HG03159 (cell line): Measurements from ENCODE around the gene TM4SF1.

ENCODE experiments used
- ATAC-seq: cut with Tn5 transposase; IDR thresholded peaks from one replicate; pipeline ENCODE4 v1.9.1; 2021; ENCODE audit warnings: mild to moderate bottlenecking, moderate library complexity; ENCODE audit not compliant: unreplicated experiment

The TM4SF1 gene

DNA sequence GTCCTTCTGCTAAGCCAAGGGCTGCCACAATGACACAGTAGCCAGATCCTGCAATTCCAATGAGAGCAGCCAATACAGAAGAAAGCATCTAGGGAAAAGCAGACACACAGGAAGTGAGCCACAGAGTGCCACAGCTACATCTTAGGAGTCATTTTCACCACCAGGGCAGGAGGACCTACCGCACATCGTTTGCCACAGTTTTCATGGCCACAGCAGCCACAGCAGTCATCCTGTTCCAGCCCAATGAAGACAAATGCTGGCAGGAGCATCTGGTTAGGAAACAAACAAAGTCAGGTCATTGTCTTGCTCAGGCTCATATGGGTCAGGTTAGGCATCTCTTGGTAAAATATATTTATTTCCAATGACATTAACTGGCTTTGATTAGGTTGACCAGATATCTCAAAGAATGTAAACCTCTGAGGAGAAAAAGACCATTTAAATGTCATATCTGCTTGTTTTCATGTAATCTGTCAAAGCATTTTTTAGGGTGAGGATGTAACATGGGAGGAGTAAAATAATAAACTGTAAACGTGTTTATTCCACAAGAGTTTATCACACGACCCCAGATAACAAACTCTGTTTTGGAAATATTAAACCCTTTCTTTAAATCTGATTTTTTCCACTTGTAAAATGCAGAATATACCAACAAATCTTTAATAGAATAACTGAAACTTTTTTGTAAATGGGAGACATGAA, 1.8 kb downstream of the TM4SF1 start:
- ATAC-seq = no peak

DNA sequence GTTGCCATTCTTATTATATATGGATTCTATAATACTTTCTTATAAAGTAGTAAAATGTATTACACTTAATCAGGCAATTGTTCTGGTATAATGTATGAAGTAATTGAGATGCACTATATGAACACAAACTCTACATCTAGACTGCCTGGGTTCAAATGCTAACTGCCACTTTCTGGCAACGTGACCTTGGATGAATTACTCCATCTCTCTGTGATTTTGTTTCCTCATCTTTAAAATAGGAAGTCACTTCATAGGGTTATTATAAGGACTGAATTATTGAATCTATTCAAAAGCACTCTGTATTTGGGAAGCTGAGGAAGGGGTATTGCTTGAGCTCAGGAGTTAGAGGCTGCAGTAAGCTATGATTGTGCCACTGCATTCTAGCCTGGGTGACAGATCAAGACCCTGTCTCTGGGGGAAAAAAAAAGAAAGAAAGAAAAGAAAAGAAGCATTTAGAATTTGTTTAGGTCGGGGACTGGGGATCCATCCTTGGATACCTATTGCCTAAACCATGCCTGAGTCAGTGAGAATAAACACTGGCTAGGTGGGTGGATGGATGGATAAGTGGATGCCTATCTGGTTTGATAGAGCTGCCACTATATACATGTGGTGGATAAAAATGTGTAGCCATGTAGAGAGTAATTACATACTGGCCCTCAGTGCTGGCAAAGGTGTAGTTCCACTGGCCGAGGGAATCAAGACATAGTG, 2.5 kb downstream of the TM4SF1 start:
- no peak for ATAC-seq

DNA sequence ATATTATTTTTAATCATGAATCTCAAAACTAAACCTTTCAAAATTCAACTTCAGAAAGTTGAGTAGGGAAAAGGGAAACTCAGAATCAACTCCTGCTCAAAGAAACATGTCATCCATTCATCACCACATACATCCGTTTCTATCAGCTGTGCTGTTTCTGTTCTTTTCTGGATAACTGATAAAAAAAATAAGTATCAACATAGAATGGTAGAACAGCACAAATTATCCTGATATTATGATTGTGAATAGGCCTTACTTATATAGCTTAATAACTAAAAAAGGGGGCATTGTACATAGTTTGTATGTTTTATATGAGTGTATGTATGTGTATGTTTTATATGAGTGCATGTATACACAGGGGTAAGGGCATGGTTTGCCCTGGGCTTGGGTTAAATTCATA, 3.1 kb downstream of the TM4SF1 start:
- no peak for ATAC-seq

DNA sequence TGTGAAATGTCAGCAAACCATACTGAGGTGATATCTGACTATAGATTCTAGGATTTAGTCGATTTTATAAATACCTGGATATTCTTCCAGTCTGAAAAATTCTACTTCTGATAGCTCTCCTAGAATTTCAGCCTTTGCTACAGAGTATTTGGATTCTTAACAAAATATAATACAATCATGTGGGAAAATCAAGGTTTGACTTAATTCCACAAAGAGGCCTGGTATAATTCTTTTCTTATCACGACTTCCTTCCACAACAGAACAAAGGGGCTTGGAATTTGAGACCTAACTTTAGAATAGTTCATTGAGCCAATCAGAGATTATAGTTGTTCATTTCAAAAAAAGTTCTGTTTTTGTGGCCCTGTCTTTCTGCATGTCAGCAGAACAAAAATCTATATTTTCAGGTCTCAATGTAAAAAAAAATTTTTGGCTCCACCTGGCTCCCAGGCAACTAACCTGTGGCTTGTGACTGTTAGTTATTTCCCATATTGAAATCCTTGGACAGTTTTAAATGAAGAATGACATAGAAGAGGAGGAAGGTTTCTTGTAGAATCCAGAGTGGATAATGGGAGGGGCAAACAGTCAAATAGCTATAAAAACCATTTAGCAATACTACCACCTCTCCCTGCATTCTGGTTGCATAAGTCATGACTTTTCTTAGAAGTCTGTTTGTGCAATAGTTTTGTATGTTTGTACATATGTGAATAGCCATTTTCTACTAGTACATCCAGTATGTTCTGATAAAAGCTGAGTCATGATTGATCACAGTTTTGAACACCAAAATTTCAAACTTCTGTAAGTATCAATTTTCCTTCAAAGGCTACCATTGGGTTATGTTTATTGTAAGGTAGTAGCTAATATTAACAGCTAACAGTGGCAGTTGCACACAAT, 4.0 kb downstream of the TM4SF1 start:
- no peak for ATAC-seq

DNA sequence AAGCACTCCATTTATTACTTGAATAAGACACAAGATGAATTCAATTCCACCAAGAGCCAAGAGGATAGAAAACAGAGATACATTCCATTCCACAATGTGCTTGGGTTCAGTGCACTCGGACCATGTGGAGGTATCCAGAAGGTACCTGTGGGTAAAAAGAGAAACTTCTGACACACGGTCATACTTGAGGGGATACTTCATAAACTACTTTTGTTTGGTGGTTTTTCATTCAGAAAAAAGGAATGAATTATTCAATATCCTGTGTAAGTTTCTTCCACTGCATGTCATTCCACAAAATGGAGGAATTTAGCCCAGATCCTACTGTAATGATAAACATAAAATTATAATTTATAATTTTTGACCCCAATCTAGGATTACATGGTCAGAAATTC, 5.7 kb downstream of the TM4SF1 start:
- no peak for ATAC-seq

DNA sequence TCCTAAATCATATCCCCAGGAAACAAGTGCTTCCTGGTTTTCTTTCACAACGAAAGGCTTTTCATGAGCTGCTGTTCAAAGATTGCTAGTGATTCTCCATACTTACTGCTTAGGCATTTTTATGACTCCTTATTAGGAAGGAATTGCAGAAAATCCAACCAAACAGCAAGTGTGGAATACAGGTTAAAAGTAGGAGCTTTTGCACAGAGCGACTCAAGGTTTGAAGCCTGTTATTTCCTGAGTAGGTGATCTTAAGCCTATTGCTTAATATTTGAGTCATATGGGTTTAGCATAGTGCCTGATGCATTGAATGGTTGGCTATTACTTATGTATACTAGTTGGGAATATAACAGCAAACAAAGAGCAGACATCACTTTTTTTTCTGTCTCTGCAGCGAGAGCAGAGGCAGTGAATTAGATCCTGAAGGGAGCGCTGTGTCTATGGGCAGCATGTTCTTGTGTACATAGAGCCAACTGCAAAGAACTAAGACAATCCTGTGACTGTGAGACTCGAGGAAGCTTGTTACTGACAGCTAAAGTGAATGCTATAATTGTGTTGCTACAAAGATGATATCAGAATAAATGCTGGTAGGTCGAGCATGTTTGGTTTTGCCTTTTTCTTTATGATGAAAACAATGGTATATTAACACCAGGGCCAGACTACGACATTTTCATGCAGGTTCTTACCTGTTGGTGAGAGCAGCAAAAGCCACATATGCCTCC, 6.3 kb downstream of the TM4SF1 start:
- ATAC-seq = no peak

DNA sequence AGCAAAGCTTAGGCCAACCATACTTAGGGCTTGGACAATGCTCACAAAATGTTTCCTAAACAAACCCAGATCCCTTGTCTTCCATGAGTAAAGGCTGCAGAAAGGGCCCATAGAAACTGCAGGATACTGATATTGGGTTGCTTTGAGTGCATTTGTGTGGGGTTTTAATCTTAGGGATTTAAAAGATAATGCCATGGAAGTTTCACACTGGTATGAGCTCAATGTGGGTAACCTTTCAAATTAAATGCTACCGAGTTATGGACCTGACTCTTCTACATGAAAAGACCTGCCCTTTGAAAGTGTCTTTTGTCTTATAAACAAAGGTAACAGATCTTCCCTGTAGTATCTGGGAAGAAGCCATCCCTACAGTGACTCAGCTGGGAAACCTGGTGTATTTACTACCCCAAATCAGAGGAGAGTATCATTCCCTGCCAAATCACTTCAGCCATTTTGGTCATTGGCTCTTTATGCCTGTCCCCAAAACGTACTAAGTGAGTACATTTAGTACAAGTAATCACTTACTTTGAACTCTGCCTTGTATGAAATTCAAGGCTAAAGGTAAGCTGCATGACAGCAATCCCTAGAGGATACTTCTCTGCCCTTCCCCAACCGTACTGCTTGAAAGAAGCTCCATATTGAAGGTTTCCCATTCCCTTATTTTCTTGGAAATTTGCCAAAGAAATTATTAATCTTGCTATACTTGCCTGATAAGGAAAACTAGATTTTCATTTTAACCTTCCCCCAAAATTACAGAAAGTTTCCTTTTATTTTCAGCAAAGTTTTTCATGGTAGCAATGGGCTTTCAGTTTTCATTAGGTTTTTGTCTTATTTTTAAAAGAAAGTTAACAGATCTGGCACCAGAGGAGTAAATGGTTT, 7.2 kb downstream of the TM4SF1 start:
- no peak for ATAC-seq

DNA sequence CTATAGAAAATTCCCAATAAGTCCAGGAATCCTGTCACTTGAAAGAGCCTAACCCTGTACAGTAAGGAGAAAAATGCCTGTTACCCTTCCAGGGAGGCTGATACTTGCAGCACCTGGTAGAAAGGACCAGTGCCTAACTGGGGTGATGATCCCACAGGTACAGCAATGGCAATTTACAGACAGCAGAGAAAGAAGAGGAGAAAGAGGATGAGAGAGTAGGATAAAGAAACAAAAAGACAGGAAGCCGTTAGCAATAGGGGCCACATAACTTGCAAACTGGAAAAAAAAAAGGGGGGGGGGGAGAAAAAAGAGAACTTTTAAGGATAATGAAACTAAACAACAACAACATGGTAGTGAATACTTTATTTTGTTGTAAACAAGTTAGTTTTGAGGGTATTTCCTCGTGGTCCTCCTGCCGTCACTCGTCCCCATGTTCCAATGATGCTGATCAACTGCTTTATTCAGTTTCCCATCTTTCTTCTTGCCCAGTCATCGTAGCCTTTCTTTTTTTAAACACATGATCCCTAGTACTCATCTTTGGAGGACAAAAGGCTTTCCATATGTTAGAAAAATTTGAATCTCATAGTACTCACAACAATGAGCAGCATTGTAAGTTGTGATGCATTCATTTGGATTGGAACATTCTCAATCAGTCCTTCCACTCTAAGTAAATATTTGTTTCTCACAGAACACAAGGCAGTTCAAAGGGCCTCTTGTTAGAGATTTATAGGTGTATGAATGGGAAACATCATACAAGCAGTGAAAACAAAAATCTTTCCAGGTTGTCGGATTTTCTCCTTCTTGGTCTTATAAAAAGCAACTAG, 8.6 kb downstream of the TM4SF1 start:
- ATAC-seq = no peak

DNA sequence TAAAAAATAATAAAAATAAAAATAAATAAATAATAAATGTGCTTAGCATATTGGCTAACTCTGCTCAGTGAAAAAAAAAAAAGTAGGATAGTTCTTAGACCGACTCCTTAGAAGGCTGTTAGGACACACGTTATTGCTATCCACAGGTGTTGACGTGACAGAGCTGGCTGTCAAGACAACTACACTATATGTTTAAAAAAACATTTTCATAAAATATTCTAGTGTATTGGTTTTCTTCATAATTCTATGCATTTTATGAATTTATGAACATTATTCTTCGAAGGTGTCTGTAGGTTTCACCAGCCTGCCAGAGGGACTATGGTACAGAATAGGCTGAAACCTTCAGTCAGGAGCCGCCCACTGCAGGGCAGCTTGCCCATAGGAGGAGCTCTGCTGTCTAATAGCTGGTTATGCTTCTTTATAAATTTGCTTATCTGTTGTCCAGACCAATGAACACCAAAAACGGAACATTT, 9.2 kb downstream of the TM4SF1 start:
- no peak for ATAC-seq

DNA sequence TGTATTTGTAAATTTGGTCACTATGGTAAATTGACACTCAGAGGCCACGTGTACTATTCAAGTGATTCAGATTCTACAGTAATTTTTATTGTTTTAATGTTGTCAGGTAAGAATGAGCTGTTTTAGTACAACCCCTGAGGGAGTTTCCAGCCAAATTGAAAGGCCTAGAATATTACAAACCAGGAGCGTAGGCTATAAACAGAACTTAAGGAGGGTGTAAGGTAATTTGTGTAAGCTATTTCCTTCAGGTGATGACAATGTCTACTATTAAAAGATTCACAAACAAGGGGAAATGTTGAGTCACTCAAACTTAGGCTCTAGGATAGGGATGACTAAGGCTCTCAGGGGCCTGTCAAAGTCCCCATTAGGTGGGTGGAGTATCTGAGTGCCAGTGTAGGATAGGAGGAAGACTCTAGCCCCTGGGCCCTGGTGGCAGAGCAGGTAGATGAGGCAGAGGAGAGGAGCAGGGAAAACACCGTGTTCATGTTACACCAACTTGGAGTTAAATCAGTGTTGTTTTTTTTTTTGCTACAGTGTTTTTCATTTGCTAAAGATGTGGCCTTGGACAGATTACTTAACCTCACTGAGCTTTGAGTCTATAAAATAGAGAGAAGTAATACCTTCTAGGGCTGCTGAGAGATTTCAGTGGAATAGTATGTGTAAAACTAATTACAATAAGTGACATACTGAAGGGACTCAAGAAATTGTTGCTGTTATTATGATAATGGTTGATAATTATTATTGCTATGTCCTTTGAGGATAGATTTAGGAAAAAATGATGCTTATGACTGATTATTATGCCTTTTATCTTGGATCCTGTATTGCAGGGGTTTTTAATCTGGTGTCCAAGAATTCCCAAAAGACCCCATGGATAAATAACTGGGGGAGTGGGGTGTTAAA, 10.3 kb downstream of the TM4SF1 start:
- ATAC-seq = no peak

DNA sequence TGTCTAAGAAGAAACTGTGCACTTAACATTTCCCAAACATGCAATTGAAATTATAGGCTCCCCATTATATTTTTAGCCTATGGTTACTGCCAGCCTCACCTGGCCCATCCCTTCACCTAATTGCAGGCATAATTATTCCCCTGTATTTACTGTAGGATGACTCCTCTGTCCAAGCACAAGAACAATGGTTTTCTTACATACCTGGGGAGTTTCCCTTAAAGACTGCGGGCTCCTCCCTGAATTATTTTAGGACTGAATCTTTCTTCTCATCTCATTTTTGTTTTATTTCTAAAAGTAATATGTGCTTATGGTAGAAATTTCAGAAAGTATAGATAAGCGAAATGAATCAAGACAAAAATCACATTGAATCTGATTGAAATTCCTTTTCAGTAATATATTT, 11.4 kb downstream of the TM4SF1 start:
- no peak for ATAC-seq

DNA sequence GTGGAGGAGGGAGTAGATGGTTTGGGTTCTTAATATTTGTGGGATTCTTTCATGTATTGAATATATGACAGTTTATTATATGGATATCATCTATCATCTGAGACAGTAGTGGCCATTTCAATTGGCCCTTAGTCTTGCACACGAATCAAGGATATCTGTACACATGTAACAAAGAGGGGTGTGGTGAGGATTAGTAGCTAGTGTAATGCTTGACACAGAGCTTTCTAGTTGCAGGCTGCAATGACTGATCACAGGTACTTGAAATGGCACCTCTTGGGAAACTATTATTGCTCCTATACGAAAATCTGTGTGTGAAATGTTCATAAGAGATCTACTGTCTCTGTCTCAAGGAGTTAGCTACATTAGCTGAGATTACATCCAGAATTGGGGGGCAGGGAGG, 12.8 kb downstream of the TM4SF1 start:
- ATAC-seq = no peak

DNA sequence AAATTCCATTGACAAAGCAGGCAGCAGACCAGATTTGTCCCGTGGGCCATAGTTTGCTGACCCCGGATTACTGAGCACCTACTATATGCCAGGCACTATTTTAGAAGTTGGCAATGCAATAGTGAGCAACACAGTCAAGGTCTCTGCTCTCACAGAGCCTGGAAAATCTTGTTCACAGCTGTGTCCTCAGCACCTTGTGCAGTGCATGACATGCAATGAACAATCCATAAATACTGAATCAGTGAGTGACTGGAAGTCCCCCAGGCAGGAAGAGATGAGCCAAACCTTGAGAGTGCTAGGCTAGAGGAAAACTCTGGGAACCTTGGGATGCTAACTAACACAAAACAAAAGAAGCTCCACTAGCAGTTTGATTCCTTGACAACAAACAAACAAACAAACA, 14.4 kb downstream of the TM4SF1 start:
- no peak for ATAC-seq

DNA sequence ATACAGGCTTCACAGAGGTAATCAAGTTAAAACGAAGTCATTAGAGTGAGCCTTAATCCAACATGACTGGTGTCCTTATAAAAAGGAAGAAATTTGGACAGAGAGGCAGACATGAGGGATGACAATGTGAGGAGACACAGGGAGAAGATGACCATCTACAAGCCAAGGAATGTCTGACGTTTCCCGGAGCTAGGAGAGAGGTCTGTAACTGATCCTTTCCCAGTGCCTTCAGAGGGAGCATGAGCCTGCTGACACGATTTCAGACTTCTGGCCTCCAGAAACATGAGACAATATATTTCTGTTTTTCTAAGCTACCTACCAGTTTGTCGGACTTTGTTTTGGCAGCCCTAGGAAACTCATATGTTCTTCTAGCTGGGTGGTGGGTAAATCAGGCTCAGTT, 15.1 kb downstream of the TM4SF1 start:
- ATAC-seq = no peak

DNA sequence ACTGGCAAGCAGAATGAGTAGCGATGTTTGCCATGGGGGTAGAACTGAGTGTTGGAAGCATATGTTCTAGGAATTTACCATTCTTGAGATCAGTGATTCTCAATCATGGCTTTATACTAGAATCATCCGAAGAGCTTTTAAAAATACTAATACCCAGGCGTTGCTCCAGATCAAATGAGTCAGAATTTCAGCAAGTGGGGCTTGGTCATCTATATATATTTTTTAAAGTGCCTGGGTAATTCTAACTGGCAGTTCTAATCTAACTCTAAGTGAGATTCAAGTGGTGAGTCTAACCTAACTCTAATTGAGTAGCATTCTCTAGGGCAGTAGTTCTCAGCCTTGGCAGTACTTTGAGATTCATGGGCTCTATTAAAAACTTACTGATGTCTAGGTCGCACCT, 20.8 kb downstream of the TM4SF1 start:
- no peak for ATAC-seq

DNA sequence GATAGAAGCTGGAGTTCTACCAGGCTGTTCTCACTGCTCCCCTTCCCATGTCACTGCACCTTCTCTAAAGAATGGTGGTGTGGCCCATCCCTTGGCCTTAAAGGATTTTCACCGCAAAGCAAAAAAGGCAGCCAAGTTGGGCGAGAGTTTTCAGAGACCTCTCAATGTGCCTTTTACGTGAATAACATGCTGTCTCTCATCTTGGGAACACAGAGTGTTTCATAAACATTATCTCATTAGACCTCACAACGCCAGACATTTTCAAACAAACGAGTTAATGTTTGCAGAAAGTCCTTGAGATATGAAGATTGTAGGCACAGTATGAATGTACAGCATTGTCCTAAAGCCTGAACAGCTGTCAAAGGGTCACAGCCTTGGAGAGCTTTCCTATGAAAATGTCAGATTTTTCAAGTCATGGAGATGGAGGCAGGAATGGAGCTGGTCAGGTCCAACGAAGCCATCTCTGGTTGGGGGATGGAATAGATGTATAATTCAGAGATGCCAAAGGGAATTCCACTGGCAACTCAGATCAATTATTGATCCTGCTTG, 21.3 kb downstream of the TM4SF1 start:
- ATAC-seq = no peak

DNA sequence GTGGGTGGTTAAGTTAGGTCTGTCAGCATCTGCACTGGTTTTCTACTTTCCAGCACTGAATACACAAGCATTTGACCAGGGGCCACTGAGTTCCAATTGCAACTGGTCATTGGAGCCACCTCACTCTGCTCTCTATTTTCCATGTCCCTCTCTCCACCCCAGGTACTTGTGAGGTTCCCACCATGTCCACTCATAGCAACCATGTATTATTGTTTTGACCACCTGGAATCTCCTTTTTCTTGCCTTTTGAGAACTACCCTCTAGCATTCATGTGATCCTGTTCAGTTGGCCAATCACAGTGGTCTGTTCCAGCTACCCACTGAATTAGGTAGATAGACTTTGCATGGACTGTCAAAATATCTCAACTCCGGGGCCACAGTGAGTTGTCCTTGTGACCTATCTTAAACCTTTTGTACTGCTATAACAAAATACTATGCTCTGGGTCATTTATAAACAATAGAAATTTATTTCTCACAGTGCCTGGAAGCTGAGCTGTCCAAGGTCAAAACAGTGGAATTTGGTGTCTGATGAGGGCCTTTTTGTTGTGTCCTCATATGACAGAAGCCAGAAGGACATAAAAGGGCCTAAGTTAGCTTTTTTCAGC, 23.8 kb downstream of the TM4SF1 start:
- ATAC-seq = no peak
